ENCODE data around the gene OBSCN. TPM values are rescaled to one million over a fixed set of nuclear protein-coding genes. Genes with fewer than 3 reads are reported as not detected.

OBSCN gene
- total and polyA plus RNA-seq, 2 of the 4 experiments (the other 2 are of a cell fraction), result 4.1 to 9.5 TPM

- no peak overlapping the region for H2BK15ac ChIP-seq (ENCODE audit: low read depth, low read length)
- H3K4me2 ChIP-seq (ENCODE audit: low read depth, low read length), result no peak overlapping the region
- intact Hi-C loops (cut with micrococcal nuclease), result no loop called here
- no peak overlapping the region for H4K8ac ChIP-seq (ENCODE audit: low read depth in 2 of 2, low read length in 2 of 2)
- H3K18ac ChIP-seq (ENCODE audit: low read depth, low read length), result no peak overlapping the region
- no peaks in the 10 kb centered on the region for H3K9me3 ChIP-seq (ENCODE audit: control insufficient read depth, insufficient read depth, low read length)
- H4K91ac ChIP-seq (ENCODE audit: insufficient read depth, low read depth, low read length), result no peak overlapping the region
- H2BK5ac ChIP-seq (ENCODE audit: low read depth, low read length, poor library complexity, severe bottlenecking), result no peak overlapping the region
- no peak for TF ChIP-seq FOS (IDR thresholded peaks at IDR 0.05; ENCODE audit: low read depth, low read length)
- no peak for TF ChIP-seq CHD1 (IDR thresholded peaks at IDR 0.05; ENCODE audit: low read depth, low read length)
- no peak for TF ChIP-seq NFE2L2 (IDR thresholded peaks at IDR 0.05; ENCODE audit: low read depth, low read length)
- TF ChIP-seq CTCF (conservative IDR thresholded peaks at IDR 0.05; ENCODE audit: low read depth, low read length), result no peak
- no peak for TF ChIP-seq RFX5 (IDR thresholded peaks at IDR 0.05; ENCODE audit: low read depth, low read length)
- no peak for TF ChIP-seq POLR2A (IDR thresholded peaks at IDR 0.05; ENCODE audit: low read depth, low read length)
- TF ChIP-seq MXI1 (IDR thresholded peaks at IDR 0.05; ENCODE audit: borderline replicate concordance, low read depth, low read length), result no peak
- no peak overlapping the region for H3K56ac ChIP-seq (ENCODE audit: extremely low read depth, insufficient read depth, low read length)
- no peak overlapping the region for H2AK5ac ChIP-seq (ENCODE audit: low read depth, low read length)
- no peak overlapping the region for H3K23ac ChIP-seq (ENCODE audit: low read depth, low read length)
- peaks cover 6% of the 10 kb centered on the region; the same call in 1 of the 2 replicates for H3K4me1 ChIP-seq (ENCODE audit: control insufficient read depth, insufficient read depth, low read length)
- CTCF ChIA-PET, result no interaction called here
- H3K4ac ChIP-seq (ENCODE audit: low read depth, low read length), result no peak overlapping the region
- H3K79me1 ChIP-seq (ENCODE audit: low read depth in 1 of 2, low read length in 2 of 2), result peaks cover 0 to 2% of the 10 kb centered on the region in 2 experiments; a peak in 2 of 4 replicates
- POLR2A ChIA-PET (ENCODE audit: unreplicated experiment), result no interaction called here
- no peak for DNase-seq
- no peak overlapping the region for H3K4me3 ChIP-seq (ENCODE audit: insufficient read depth, low read depth, low read length)
- H2AK9ac ChIP-seq (replicated peaks; ENCODE audit: low read depth, low read length, poor library complexity), result no peak overlapping the region
- no peak overlapping the region for H2AFZ ChIP-seq (replicated peaks; ENCODE audit: low read length, poor library complexity)
- peaks cover 2% of the 10 kb centered on the region; the same call in 1 of the 2 replicates for H4K20me1 ChIP-seq (ENCODE audit: insufficient read depth, low read length)
- H3K27ac ChIP-seq (ENCODE audit: insufficient read depth, low read length), result no peak overlapping the region
- no TSS peak for BruUV-seq (replicated peaks)
- H2BK120ac ChIP-seq (ENCODE audit: low read depth, low read length), result no peak overlapping the region
- WGBS, 2 experiments (ENCODE audit: extremely low coverage in 2 of 2, insufficient read length in 1 of 2), result 71% methylated on average over 7 of the region's 19 CpGs; no CpG with 5 or more reads in 1 of the 2 experiments
- no peak overlapping the region for H3K9ac ChIP-seq (ENCODE audit: low read depth, low read length)
- in situ Hi-C loops (cut with MboI; ENCODE audit: low sequenced_read_pairs), result no loop called here
- no peak overlapping the region for H4K5ac ChIP-seq (ENCODE audit: low read depth, low read length)
- no peaks in the 10 kb centered on the region for H3K36me3 ChIP-seq (ENCODE audit: control insufficient read depth, insufficient read depth, low read length)
- dilution Hi-C loops (cut with HindIII; ENCODE audit: low sequenced_read_pairs, unreplicated experiment), result no loop called here
- no peak overlapping the region for H3K14ac ChIP-seq (replicated peaks; ENCODE audit: low read depth, low read length)
- no peak for ATAC-seq (ENCODE audit: low read depth)
- peaks cover 4% of the 10 kb centered on the region; the same call in 1 of the 2 replicates for H3K9me1 ChIP-seq (ENCODE audit: insufficient read depth, low read length)
- no peaks in the 10 kb centered on the region; the same call in 1 of the 2 replicates for H3K27me3 ChIP-seq (ENCODE audit: control insufficient read depth, insufficient read depth, low read length)
- no peak overlapping the region for H2BK20ac ChIP-seq (ENCODE audit: low read depth, low read length)
These were observed 1.1 kb downstream of the OBSCN start for GRCh38 chr1:228208831-228209551.
